Panc1 (cell line): Measurements from ENCODE around the gene SEC11A.

Experiments used
- CTCF ChIP-seq: fragments of 450-650 bp; IDR thresholded peaks from 2 replicates; pipeline ENCODE4 v1.5.1; 2017; ENCODE audit warnings: mild to moderate bottlenecking
- POLR2AphosphoS5 ChIP-seq: IDR thresholded peaks from 2 replicates; pipeline ENCODE4 v1.6.1; 2012; ENCODE audit warnings: mild to moderate bottlenecking, low read depth, low read length, moderate library complexity

- TF ChIP-seq POLR2AphosphoS5 (no peak), CTCF (no peak)
Measured at GRCh38 chr15:84689858-84690257, 26.1 kb downstream of the SEC11A start.
